Measurements from ENCODE around the gene UCP3.

Gene UCP3

DNA sequence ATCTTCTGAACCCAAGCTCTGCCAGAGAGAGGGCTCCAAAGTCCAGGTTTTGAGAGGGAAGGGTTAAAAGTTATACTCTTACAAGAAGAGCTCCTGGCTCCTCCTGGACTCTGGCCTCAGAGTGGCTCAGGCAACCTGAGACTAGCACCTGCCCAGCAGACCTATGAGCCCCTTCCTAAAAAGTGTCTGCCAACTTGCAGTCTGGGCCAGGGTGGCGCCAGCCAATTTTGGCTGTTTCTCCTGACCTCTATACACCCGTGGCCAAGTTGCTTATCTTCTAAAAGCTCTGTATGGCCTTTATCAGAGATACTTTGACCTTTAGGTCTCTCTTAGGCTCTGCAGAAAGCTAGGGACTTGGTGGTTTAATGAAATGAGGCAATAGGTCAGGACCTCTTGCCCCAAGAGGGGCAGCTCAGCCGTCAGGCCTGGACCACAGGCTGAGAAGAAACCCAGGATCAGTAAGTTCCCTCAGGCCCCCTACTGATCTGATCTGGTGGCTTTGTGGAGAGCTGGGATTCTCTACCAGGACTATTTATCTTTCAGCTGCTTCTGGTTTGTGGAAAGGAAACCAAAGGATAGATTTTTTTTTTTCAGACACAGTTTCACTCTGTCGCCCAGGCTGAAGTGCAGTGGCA, 10.3 kb upstream of the UCP3 start:
- intact Hi-C loops (cut with DNase I) = no loop called here
- no peak for DNase-seq

DNA sequence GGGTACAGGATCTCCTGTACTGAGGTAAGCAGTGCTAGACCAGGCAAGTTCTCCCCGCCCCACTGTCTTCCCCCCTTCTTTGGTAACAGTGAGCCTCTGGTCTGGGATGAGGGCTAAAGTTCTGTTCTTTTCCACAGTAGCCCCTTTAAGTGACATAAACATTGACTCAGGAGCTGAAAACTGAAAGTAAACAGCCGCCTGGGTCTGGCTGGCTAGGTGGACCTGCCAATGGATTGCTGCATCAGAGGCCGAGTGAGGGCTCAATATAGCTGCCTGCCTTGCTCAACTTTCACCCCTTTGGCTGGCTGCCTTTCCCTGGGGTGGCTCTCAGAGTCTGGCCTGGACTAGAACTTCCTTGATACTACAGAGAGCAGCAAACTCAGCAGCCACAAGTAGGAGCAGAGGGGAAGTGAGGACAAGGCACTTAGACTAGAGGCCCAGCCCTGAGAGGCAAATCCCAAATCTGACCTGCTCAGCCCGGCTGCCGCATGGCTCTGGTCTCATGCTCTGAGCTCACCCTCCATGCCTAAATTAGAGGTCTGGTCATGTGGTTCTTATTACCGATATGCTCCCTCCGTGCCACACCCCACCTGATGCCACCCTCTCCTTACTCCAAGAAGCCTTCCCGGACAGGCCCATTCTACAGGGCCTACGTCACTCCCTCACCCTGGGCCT, 9.6 kb upstream of the UCP3 start:
- intact Hi-C loops (cut with DNase I) = no loop called here
- peak in 8 of 10 donors; percentile 40 to 93 (median 56) for DNase-seq

DNA sequence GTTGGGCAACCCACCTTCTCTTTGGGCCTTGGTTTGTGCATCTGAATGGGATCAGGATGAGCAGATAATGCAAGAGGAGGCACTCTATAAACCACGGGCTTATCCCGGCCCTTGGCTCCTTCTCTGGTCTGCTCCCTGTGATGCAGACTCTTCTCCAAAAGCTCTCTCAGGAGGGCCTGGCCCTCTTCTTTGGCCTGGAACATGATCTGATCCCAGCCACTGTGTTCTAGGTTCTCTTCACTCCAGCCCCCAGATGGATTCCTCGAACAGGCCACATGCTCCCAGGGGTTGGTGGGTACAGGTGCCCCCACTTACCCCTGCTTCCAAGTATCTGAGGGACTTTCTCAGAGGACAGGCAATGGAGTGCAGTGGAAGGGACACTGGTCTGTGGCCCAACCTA, 8.7 kb upstream of the UCP3 start:
- intact Hi-C loops (cut with DNase I) = no loop called here
- DNase-seq = no peak

DNA sequence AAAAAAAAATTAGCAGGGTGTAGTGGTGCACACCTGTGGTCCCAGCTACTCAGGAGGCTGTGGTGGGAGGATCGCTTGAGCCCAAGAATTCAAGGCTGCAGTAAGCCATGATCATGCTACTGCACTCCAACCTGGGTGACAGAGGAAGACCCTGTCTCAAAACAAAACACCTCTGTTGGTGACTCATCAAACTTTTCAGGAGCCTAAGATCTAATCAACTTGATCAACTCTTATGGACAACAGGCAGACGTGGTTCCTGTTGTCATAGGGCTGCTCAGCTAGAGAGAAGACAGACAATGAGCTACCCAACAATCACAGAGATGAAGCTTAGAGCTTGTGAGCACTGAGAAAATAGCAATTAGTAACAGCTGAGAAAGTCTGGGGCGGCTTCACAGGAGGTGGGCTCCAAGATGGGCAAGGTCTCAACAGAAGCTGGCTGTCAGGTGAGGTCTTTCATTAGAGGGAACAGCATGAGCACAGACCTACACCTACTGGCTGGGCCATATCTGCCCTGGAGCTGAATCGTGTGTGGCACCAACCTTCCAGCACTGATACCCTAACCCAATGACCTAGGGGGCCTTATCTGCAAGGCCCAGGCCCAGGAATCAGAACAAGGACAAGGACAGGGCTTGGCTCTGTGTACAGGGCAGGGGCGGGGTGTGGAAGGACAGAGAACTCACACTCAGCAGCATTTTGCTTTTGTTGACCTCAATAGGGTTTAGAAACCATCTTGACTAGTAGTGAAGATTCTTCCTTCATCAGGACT, 7.2 kb upstream of the UCP3 start:
- intact Hi-C loops (cut with DNase I) = no loop called here
- no peak for DNase-seq

DNA sequence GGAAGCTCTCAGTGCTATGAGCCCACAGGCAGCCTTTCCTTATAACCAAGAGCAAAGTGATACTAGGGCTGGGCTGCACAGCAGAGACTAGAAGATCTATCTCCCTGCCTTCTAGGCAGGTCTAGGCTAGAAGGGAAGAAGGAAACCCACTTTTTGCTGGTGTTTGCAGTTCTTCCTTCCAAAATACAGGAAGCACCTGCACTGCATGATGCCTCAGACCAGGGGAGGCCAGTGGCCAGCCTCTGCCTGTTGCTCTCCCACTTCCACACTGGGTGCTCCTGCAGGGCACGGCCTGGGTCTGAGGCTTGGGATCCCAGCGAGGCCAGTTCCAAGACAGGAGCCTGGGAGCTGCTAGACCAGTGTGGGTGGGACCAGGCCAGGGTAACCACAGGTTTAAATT, 6.0 kb upstream of the UCP3 start:
- intact Hi-C loops (cut with DNase I) = no loop called here
- DNase-seq = no peak

DNA sequence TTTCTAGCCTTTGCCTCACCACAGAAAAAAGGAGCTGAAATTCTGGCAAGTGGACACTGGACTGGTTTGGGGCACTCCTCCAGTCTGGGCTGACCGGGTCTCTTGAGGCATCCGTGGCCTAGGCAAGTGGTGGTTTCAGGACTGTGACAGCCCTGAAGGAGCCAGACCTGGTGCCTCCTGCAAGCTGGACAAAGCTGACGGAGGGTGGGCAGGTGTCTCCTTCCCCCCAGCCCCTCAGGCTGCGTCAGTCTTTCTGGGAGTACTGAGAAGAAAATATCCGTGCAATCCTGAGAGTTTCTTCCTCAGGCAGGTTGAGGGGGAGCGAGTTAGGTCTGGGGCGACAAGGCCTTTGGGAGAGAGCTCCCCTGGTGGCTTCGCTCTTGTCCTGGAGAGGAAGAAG, 4.3 kb upstream of the UCP3 start:
- DNase-seq = no peak
- intact Hi-C loops (cut with DNase I) = no loop called here

DNA sequence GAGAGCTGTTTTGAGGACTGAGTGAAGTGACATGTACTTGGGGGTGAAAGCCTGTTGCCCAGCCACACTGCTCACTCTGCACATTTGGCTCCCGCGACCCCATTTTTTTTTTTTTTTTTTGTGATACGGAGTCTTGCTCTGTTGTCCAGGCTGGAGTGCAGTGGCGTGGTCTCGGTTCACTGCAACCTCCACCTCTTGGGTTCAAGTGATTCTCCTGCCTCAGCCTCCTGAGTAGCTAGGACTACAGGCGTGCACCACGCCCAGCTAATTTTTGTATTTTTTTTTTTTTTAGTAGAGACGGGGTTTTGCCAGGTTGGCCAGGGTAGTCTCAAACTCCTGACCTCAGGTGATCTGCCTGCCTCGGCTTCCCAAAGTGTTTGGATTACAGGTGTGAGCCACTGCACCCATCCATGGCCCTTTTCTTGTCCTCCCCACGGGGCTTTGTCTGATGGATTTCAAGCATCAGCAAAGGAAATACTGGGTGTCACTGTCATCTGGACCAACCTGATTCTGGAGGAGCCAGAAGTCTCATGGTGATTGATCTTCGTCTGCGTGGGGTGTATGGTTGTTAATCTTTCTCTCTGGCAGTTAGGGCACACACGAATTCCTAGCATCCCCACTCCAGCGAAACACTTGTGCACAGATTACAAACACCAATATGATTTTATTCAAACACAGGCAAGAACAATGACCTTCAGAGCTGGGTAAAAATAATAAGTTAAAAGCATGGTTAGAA, 3.4 kb upstream of the UCP3 start:
- no peak for DNase-seq
- intact Hi-C loops (cut with DNase I) = no loop called here

DNA sequence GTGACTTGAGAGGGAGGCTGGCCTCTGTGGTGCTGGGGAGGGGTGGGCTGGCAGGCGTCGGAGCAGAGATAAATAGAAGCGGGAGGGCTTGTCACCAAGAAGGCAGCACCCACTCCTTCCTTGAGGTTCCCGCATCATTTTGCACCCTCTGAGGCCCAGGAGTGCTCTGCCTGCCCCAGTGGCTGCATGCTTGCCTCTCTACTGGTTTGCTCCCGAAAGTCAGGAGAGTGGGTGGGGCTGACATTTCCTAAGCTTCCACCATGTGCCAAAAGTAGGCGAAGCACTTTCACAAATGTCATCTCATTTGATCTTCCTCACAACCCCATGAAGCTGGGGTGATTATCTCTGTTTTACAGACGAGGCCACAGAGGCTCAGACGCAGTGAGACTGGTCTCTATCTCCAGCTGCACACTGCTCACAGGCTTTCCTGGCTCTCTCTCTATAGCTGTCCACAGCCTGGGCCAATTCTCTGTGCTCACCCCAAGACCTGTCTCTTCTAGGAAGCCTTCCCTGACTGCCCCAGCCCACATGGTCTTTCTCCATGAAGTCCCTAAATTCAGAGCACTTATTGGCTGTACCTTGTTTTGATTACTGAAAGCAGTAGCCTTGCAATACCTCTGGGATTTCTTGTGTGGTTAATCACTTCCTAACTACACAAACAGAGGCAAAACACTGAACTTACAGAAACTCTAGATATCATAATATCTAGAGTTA, 2.6 kb upstream of the UCP3 start:
- intact Hi-C loops (cut with DNase I) = no loop called here
- peak in 1 of 10 donors; percentile 49 for DNase-seq

DNA sequence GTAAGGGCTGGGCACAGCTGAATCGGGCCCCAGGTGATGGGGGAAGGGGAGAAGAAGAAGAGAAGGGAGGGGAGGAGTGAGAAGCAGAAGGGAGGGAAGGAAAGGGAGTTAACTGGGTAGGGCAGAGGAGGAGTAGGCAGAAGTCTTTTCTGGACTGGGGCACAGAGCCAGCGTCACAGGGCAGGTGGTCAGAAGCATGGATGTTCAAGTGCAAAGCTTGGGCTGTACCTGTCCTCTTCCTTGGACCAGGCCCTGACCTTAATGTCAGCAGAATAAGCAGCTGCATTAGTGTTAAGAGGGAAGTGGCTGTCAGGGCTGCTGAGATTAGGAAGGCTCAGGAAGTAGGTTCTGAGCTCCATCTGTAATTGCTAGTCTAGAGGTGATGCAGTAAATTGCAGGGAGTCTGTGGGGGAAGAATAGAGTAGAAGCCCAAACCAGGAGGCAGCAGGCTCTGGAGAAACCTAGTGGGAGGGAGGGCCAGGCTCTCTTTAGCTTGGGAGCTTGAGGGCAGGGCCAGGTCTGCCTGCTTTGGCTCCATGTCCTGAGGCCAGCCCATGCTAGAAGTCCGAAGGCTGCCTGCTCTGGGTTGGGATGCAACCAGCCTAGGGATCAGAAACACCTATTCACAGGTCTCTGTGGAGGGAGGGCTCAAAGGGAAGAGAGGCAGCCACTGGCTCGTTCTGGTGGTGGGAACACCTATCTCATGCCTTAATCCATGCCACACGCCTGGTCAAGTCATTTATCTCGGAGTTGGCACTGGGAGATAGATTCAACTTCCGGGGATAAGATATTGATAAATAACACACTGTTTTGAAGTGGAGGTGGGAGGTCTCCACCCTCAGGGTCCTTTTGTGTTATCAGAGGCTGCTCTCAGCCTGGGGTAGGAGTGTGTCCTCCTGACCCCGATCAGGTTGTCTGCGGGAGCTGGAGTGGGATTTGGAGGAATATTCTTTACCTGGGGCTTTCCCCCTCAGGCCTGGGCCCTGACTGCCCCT, 1.7 kb upstream of the UCP3 start:
- no peak for DNase-seq
- intact Hi-C loops (cut with DNase I) = no loop called here

DNA sequence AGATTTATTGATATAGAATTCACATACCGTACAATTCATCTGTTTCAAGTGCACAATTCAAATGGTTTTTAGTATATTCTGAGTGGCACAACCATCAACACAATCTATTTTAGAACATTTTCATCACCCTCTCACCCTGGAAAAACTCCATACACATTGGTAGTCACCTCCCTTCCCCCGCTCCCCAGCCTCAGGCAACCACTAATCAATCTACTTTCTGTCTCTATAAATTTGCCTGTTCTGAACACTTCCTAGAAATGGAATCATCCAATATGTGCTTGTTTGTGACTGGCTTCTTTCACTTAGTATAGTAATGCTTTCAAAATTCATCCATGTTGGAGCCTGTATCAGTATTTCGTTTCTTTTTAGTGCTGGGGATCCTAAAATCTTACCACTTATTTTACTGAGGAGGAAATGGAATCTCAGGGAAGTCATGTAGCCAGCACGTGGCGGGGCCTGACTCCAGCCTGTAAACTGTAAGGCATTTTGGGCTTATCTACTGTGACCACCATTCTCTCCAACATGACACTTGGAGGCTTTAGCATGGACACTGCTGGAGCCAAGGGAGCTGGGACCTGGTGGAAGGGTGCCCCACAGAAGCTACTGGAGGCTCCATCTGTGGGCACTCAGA, 905 bp upstream of the UCP3 start:
- DNase-seq = no peak
- intact Hi-C loops (cut with DNase I) = no loop called here

DNA sequence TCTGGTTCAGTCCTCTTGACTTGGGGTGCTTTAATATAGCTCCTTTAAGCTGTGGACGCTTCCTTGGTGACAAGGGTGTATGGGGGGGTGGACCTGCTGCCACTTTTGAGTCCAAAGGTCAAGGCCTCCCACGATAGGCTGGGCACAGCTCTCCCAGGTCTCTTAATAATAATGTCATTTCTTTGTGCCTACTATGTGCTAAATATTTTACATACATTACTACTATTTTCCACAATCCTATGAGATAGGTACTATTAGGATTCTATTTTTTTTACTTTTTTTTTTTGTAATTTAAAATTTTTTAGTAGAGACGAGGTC, 304 bp upstream of the UCP3 start:
- intact Hi-C loops (cut with DNase I) = no loop called here

DNA sequence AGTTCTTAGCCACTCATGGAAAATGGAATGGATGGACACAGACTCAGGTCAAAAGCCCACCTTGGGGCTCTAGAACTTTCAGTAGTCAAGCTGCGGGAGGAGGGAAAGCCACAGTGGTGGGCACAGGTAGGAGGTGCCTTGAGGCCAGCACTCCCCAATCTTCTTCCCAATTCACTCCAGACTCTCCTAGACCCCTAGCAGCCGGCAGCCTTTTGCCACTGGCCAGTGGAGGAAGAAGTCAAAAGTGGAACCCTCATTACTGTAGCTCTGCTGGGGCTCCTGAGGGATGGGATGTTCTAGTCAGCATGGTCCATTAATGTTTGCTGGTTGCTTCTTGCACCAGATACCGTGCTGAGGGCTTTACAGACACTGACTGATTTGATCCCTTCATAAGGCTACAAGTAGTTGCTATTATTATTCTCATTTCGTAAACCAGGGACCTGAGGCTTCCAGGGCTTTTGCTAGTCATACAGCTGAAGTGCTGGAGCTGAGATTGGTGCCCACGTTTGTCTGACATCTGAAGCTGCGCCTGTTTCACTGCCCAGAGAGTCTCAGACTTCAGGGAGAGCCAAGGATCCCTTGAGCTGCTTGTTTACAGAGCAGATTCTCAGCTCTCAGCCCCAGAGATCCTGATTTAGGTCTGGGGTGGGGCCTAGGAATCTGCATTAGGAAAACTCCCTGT, 1.1 kb downstream of the UCP3 start:
- DNase-seq = peak in 1 of 10 donors; percentile 4
- intact Hi-C loops (cut with DNase I) = no loop called here

More for the DNA sequence above, 304 bp upstream of the UCP3 start:
- DNase-seq = no peak

DNA sequence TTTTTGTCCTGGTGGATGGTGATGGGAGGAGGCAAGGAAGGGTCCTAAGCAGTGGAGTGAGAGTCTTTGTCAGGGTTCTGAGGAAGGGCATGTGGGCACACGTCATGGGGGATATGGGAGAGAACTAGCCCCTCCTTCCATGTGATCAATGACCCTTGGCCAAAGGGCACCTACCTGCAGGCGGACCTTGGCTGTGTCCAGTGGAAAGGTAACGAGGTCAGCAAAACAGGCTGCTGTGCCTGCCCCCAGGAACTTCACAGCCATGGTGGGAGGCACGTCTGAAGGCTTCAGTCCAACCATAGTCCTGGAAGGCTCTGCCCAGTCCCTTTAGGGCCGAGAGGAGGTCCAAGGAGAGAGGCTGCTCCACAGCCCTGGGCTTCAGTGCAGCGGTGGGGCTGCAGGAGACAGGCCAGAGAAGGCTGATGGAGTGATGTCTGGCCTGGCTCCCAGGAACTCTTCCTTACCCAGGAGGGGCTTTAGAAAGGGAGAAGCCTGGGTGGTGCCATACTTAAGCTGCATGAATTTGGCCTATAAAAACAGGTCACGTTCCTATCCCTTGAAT, 2.1 kb downstream of the UCP3 start:
- intact Hi-C loops (cut with DNase I) = no loop called here
- peak in 1 of 10 donors; percentile 3 for DNase-seq

DNA sequence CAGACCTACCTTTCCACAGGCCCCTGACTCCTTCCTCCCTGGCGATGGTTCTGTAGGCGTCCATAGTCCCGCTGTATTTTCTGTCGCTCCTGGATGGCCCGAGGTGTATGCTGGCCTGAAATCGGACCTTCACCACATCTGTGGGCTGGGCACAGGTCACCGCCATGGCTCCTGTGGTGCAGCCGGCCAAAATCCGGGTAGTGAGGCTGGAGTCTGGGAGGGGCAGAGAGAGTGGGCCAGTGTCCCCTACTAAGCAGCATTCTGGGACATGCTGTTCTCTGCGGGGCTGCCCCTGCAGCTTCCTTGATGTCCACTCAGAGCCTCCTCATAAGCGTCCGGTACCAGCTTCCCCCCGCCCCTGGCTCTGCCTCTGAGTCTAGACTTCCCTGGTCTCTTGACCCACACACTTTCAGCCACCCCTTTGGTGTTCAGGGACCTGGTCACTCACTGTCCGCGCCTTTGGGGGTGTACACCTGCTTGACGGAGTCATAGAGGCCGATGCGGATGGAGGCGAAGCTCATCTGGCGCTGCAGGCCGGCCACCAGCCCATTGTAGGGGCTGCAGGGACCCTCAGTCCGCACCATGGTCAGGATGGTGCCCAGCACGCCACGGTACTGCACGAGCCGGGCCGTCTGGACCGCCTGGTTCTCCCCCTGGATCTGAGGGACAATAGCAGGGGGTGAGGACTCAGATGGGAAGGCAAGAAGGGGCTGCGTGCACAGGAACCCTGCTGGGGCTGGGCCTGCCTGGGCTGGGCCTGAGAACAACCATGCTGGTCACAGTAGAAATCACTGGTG, 3.0 kb downstream of the UCP3 start:
- intact Hi-C loops (cut with DNase I) = no loop called here
- DNase-seq = peak in 1 of 10 donors; percentile 59

DNA sequence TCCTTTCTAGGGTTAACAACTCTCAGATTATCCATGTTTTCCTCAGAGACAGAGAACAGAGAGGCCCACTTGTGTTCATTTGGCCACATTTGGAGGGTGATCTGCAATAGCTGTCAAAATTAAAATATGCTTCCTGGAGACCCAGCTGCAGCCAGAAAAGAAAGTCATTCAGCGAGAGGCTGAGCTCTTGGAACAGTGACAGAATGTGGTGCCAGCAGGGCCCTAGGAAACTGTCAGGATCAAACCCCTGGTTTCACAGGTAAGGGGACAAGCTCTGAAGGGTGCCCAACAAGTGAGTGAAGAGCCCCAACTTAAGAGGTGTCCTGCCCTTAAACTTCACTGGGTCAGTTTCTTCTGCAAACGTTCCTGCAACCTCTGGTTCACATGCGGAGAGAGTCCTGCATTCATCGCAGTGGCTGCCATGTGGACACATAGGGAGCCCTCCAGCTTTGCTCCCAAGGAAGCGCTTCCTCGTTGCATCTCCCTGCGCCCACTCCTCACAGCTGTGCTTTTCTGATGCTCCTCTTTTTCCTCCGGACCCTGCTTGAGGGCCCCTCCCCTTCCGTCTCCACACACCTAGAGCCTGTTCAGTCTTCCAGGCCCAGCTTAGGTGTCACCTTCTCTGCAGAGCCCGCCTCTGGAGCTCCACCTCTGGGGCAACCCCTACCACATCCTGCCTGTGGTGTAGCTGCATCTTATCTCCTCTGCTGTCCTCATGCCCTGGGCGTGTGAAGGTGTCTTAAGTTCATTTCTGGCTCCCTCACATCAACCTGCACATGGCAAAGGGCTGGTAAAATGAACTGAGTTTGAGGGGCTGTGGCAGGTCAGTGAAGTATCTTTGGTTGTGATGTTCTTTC, 3.9 kb downstream of the UCP3 start:
- intact Hi-C loops (cut with DNase I) = no loop called here
- peak in 1 of 10 donors; percentile 69 for DNase-seq

DNA sequence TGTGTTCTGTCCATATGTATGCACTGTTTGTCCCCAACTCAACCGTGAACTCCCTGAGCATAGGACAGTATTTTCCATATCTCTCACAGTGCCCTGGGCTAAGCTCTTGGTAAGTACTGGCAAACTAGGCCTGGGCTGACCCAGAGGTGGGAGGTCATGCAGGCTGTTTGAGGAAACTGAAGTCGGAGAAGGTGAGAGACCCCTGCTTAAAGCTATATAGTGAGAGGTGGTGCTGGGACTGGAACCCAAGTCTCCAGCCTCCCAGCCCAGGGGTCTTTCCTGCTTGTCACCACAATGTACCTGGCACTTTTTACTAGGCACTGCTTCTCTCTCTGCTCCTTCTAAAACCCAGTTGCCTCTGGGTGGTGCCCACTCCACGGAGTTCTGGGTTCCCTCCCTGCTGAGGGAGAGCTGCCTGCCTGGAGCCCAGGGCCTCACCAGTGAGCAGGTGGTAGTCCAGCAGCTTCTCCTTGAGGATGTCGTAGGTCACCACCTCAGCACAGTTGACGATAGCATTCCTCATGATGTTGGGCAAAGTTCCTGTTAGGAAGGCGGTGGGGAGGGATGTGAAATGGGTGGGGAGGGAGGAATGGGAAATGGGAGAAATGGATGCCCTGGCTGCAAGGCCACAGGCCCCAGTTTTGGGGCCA, 4.7 kb downstream of the UCP3 start:
- peak in 1 of 10 donors; percentile 30 for DNase-seq
- intact Hi-C loops (cut with DNase I) = no loop called here

All from posterior cingulate gyrus (tissue), 11 donors.